C4-2B (cell line): ENCODE data around the gene HPCAL1.

Experiments used
- CTCF ChIP-seq: fragments of 450-650 bp; conservative IDR thresholded peaks from 2 replicates; pipeline ENCODE4 v1.5.1; 2017; ENCODE audit warnings: mild to moderate bottlenecking
- ZFX ChIP-seq: fragments of 450-650 bp; IDR thresholded peaks from 2 replicates; pipeline ENCODE4 v1.6.1; 2017

DNA sequence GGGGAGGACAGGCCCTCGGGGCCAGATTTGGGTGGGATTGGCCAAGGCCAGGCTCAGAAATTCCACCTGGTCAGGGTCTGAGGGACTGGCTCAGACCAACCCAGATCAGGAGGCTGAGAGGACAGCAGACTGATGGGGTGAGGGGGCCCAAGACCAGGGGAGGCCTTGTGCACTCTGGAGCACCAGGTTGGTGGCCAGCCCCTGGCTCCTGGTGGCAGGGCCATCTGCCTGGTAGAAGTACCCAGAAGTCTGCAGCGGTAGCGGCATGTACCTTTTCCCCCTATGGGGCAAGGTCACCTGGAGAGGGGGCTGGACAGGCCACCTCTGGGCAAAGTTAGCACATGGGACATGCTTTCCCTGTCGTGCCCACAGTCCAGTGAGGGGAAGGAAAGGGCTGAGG lies 166.6 kb downstream of the HPCAL1 start:
- no peak for TF ChIP-seq CTCF
- TF ChIP-seq ZFX, result no peak
